Activated CD8-positive, alpha-beta memory T cell treated with anti-CD3 and anti-CD28 coated beads, Interleukin-2, amount 50 U/mL, for 24 hours (primary cell): ENCODE measurements around the gene OR4C46.
"Not testable (repeated sequence)": the region's sequence is repeated elsewhere in the genome, so short reads cannot be mapped to it uniquely, and the experiment has no call there.

Experiments used
- DNase-seq: peaks from one replicate; pipeline ENCODE4 v3.0.0-alpha.2; 2020; ENCODE audit errors: extremely low read depth

OR4C46 gene

GRCh38 chr11:54603898-54604297 is at the start of gene OR4C46:
OR4C46 (minus strand) TSS chr11:54603998; CDS start chr11:54603998, 0 bp downstream.
- DNase-seq: no peak

DNA sequence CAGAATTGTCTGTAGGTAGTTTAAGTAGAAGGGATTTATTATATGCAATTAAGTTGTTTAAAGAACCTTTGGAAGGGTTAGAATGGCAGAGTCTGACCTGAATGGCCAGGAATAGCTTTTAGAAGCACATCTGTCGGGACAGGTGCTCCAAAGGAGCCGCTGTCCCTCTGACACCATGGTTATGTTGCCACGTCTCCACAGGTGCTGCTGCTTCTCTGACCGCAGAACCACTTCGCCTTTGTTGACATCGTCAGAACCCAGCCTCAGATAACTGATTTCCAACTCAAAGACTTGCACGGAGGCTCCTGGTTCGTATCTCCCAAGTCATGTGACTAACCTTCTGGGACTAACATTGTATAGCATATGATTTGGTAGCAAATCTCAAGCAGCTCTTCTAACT is 41.8 kb upstream of the OR4C46 start:
- not testable (repeated sequence) for DNase-seq

DNA sequence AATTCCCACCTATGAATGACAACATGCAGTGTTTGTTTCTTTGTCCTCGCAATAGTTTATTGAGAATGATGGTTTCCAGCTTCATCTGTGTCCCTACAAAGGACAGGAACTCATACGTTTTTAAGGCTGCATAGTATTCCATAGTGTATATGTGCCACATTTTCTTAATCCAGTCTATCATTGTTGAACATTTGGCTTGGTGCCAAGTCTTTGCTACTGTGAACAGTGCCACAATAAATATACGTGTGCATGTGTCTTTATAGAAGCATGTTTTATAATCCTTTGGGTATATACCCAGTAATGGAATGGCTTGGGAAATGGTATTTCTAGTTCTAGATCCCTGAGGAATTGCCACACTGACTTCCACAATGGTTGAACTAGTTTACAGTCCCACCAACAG is 42.4 kb downstream of the OR4C46 start:
- not testable (repeated sequence) for DNase-seq

GRCh38 chr11:54558919-54559318 is 44.9 kb downstream of the OR4C46 start:
- DNase-seq: no peak

- DNase-seq: no peak
Measured at GRCh38 chr11:54558407-54558806, 45.4 kb downstream of the OR4C46 start.
